H9 (cell line): ENCODE data around the gene ABCD1. TPM values are rescaled to one million over a fixed set of nuclear protein-coding genes. Genes with fewer than 3 reads are reported as not detected.
A peak's percentile ranks its signal among the peaks of the same experiment; 100 is the strongest.

ENCODE experiments used
- DNase-seq: peaks from one replicate; pipeline ENCODE4 v3.0.0-alpha.2; 2017
- H2AFZ ChIP-seq: one replicate; pipeline ENCODE4 v1.6.1; 2013; ENCODE audit warnings: mild to moderate bottlenecking, low read length, control low read depth, moderate library complexity
- H2AK5ac ChIP-seq: 2 replicates; pipeline ENCODE4 v1.6.1; 2013; ENCODE audit warnings: low read length, control low read depth, mixed read lengths; ENCODE audit not compliant: insufficient read length
- H2BK120ac ChIP-seq: one replicate; pipeline ENCODE4 v1.6.1; 2013; ENCODE audit warnings: low read depth, mild to moderate bottlenecking, low read length, control low read depth, inconsistent platforms; ENCODE audit not compliant: poor library complexity, severe bottlenecking
- H2BK12ac ChIP-seq: 2 replicates; pipeline ENCODE4 v1.6.1; 2013; ENCODE audit warnings: low read length, control low read depth, mixed read lengths, low read depth; ENCODE audit not compliant: insufficient read length
- H2BK15ac ChIP-seq: 2 replicates; pipeline ENCODE4 v1.6.1; 2013; ENCODE audit warnings: low read depth, low read length, control low read depth
- H2BK20ac ChIP-seq: one replicate; pipeline ENCODE4 v1.6.1; 2013; ENCODE audit warnings: low read depth, mild to moderate bottlenecking, low read length, control low read depth, inconsistent platforms; ENCODE audit not compliant: poor library complexity, severe bottlenecking
- H2BK5ac ChIP-seq: 2 replicates; pipeline ENCODE4 v1.6.1; 2013; ENCODE audit warnings: low read length, control low read depth, mixed read lengths; ENCODE audit not compliant: insufficient read length
- H3K14ac ChIP-seq: 2 replicates; pipeline ENCODE4 v1.6.1; 2013; ENCODE audit warnings: low read length, control low read depth; ENCODE audit not compliant: insufficient read depth
- H3K18ac ChIP-seq: 2 replicates; pipeline ENCODE4 v1.6.1; 2013; ENCODE audit warnings: low read depth, mild to moderate bottlenecking, mixed read lengths, low read length, control low read depth; ENCODE audit not compliant: insufficient read length
- H3K23ac ChIP-seq: 2 replicates; pipeline ENCODE4 v1.6.1; 2013; ENCODE audit warnings: low read length, control low read depth, mixed read lengths, low read depth; ENCODE audit not compliant: insufficient read length
- H3K23me2 ChIP-seq: 2 replicates; pipeline ENCODE4 v1.6.1; 2013; ENCODE audit warnings: low read depth, mild to moderate bottlenecking, mixed read lengths, low read length, control low read depth; ENCODE audit not compliant: insufficient read length, poor library complexity, severe bottlenecking
- H3K27ac ChIP-seq: 2 replicates; pipeline ENCODE4 v1.5.1; 2013; ENCODE audit warnings: low read length, control low read depth, mixed read lengths, low read depth; ENCODE audit not compliant: insufficient read length
- H3K27me3 ChIP-seq: 2 replicates; pipeline ENCODE4 v1.6.1; 2013; ENCODE audit warnings: low read length, control low read depth, inconsistent platforms; ENCODE audit not compliant: insufficient read depth
- H3K4ac ChIP-seq: 2 replicates; pipeline ENCODE4 v1.6.1; 2013; ENCODE audit warnings: low read depth, mild to moderate bottlenecking, control low read depth, inconsistent platforms, low read length, moderate library complexity
- H3K4me1 ChIP-seq: 2 replicates; pipeline ENCODE4 v1.6.1; 2013; ENCODE audit warnings: low read length, control low read depth, inconsistent platforms; ENCODE audit not compliant: insufficient read depth
- H3K4me2 ChIP-seq: 2 replicates; pipeline ENCODE4 v1.6.1; 2013; ENCODE audit warnings: low read length, control low read depth, mixed read lengths; ENCODE audit not compliant: insufficient read length, insufficient read depth
- H3K56ac ChIP-seq: 2 replicates; pipeline ENCODE4 v1.6.1; 2013; ENCODE audit warnings: low read depth, mild to moderate bottlenecking, mixed read lengths, low read length, control low read depth; ENCODE audit not compliant: insufficient read length
- H3K79me1 ChIP-seq: 2 replicates; pipeline ENCODE4 v1.6.1; 2013; ENCODE audit warnings: low read depth, mild to moderate bottlenecking, moderate library complexity, low read length, control low read depth, inconsistent platforms; ENCODE audit not compliant: insufficient read depth, poor library complexity, severe bottlenecking
- H3K79me2 ChIP-seq: 2 replicates; pipeline ENCODE4 v1.6.1; 2013; ENCODE audit warnings: low read length, control low read depth, inconsistent platforms; ENCODE audit not compliant: insufficient read depth
- H3K9ac ChIP-seq: 2 replicates; pipeline ENCODE4 v1.6.1; 2013; ENCODE audit warnings: low read length, control low read depth, mixed read lengths; ENCODE audit not compliant: insufficient read length; ENCODE audit errors: extremely low read depth
- H3K9me3 ChIP-seq: one replicate; pipeline ENCODE4 v1.6.1; 2013; ENCODE audit warnings: low read depth, low read length, inconsistent platforms; ENCODE audit not compliant: control insufficient read depth
- H3T11ph ChIP-seq: one replicate; pipeline ENCODE4 v1.6.1; 2013; ENCODE audit warnings: mild to moderate bottlenecking, low read length, control low read depth, inconsistent platforms
- H4K20me1 ChIP-seq: one replicate; pipeline ENCODE4 v1.6.1; 2013; ENCODE audit not compliant: control insufficient read depth, insufficient read length, insufficient read depth
- H4K5ac ChIP-seq: 2 replicates; pipeline ENCODE4 v1.6.1; 2013; ENCODE audit warnings: low read depth, mild to moderate bottlenecking, mixed read lengths, low read length, control low read depth; ENCODE audit not compliant: insufficient read length
- H4K8ac ChIP-seq: replicated peaks from 2 replicates; pipeline ENCODE4 v1.6.1; 2013; ENCODE audit warnings: low read length, control low read depth, mixed read lengths, low read depth; ENCODE audit not compliant: insufficient read length
- H4K91ac ChIP-seq: 2 replicates; pipeline ENCODE4 v1.6.1; 2013; ENCODE audit warnings: low read depth, mild to moderate bottlenecking, moderate library complexity, mixed read lengths, low read length, control low read depth; ENCODE audit not compliant: insufficient read length
- H3K27ac Mint-ChIP-seq, 3 experiments: 2 replicates in 2 of 3; 3 replicates in 1 of 3; pipeline ENCODE4 v1.8.0; 2020 to 2021; ENCODE audit warnings: mixed read lengths in 3 of 3, mild to moderate bottlenecking in 1 of 3, moderate library complexity in 1 of 3
- H3K27me3 Mint-ChIP-seq: 2 replicates; pipeline ENCODE4 v1.8.0; 2021; ENCODE audit warnings: low read depth, mild to moderate bottlenecking, moderate library complexity, mixed read lengths
- H3K36me3 Mint-ChIP-seq, 3 experiments: 2 replicates in 2 of 3; 3 replicates in 1 of 3; pipeline ENCODE4 v1.8.0; 2020 to 2021; ENCODE audit warnings: low read depth in 3 of 3, mixed read lengths in 3 of 3; ENCODE audit not compliant: insufficient read depth in 1 of 3
- H3K4me1 Mint-ChIP-seq, 2 experiments: 2 replicates each; pipeline ENCODE4 v1.8.0; 2020; ENCODE audit warnings: mixed read lengths in 2 of 2
- H3K4me3 Mint-ChIP-seq, 2 experiments: 2 replicates in 1 of 2; 3 replicates in 1 of 2; pipeline ENCODE4 v1.8.0; 2020 to 2021; ENCODE audit warnings: mild to moderate bottlenecking in 2 of 2, mixed read lengths in 2 of 2, moderate library complexity in 1 of 2
- H3K9me3 Mint-ChIP-seq, 2 experiments: 2 replicates in 1 of 2; 3 replicates in 1 of 2; pipeline ENCODE4 v1.8.0; 2020; ENCODE audit warnings: mild to moderate bottlenecking in 2 of 2, mixed read lengths in 2 of 2, moderate library complexity in 1 of 2
- CTCF ChIP-seq: fragments of 200-600 bp; sonication (generic); conservative IDR thresholded peaks from 3 replicates; pipeline ENCODE4 v1.8.0; 2021; ENCODE audit warnings: antibody characterized with exemption, mild to moderate bottlenecking
- WGBS: extraction: QIAGEN DNeasy Blood & Tissue Kit; methylation state at CpG from one replicate; pipeline ENCODE4 v1.1.7; 2013; ENCODE audit warnings: missing lambda C conversion rate, low lambda C conversion rate, mixed read lengths; ENCODE audit not compliant: insufficient read length; ENCODE audit errors: extremely low coverage; 5-methylcytosine and 5-hydroxymethylcytosine counted together
- total RNA-seq: library from RNA; stranded (reverse); gene quantifications from 2 replicates; pipeline ENCODE4 v1.2.1, GENCODE V29; 2021

The ABCD1 gene
- total RNA-seq, 1 experiment from 2014 or later = 11.1 TPM

DNA sequence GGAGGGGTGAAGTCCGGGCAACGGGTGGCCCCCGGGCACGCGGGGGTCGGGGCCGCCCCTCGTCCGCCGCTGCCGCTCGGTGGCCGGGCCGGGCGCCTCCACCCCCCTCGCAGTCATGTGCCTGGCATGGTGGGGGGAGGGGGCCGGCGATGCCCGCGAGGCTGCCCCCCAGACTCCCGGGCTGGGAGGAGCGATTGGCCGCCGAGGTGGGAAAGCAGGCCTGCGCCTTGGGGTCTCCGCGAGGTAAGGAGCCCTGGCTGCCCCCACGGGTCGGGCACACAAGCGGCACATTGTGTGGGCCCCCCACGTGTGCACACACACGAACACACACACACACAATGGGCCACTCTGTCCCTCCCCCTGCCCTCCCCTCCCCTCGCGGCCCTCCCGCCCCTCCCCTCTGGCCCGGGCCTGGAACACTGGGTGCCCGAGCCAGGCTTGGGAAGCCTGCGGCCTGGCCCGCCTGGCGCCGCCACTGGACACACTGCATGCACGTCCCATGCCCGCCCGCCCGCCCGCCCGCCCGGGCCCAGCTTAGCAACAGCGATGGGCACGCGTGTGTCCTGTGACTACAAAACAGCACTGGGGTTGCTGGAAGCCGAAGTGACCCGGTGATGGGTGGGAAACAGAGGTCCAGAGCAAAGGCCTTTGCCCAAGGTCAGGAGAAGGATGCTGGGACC, 35.6 kb upstream of the ABCD1 start:
- no peak overlapping the region for H3K14ac ChIP-seq
- Mint-ChIP-seq H3K27ac (no peak overlapping the region), H3K36me3 (peaks cover 15 to 41% (median 40%) of the 10 kb centered on the region in 3 experiments; a peak in 6 of 7 replicates), H3K4me1 (peaks cover 9 to 15% of the 10 kb centered on the region in 2 experiments), H3K27me3 (0 out of 2 replicates have a peak, but pooled peaks cover 2% of the 10 kb centered on the region), H3K4me3 (peak overlapping the region; percentile 65 to 74; a peak in 4 of 5 replicates), H3K9me3 (peaks cover 26 to 52% of the 10 kb centered on the region in 2 experiments)
- no CpG with 5 or more reads among the region's 53 CpGs for WGBS
- no peak overlapping the region for H3K23ac ChIP-seq
- H2AFZ ChIP-seq = no peak overlapping the region
- no peak for DNase-seq
- H3K79me2 ChIP-seq = no peaks in the 10 kb centered on the region; the same call in 1 of the 2 replicates
- H3K23me2 ChIP-seq = no peaks in the 10 kb centered on the region
- no peak overlapping the region for H3T11ph ChIP-seq
- no peak overlapping the region for H3K56ac ChIP-seq
- no peak overlapping the region for H3K27ac ChIP-seq
- H2BK20ac ChIP-seq = no peak overlapping the region
- H4K5ac ChIP-seq = no peak overlapping the region
- no peaks in the 10 kb centered on the region; the same call in 1 of the 2 replicates for H3K4me1 ChIP-seq
- no peak overlapping the region for H4K8ac ChIP-seq
- no peak overlapping the region for H2BK12ac ChIP-seq
- H2AK5ac ChIP-seq = no peak overlapping the region
- H4K91ac ChIP-seq = no peak overlapping the region
- no peak overlapping the region for H3K4ac ChIP-seq
- H3K18ac ChIP-seq = no peak overlapping the region
- TF ChIP-seq CTCF = no peak
- no peak overlapping the region for H2BK120ac ChIP-seq
- H4K20me1 ChIP-seq = peaks cover 5% of the 10 kb centered on the region
- no peak overlapping the region for H2BK15ac ChIP-seq
- H3K9ac ChIP-seq = no peak overlapping the region
- H3K9me3 ChIP-seq = peaks cover 6% of the 10 kb centered on the region
- peak overlapping the region; percentile 54 for H3K4me2 ChIP-seq
- no peaks in the 10 kb centered on the region for H3K27me3 ChIP-seq
- H2BK5ac ChIP-seq = no peak overlapping the region
- H3K79me1 ChIP-seq = no peaks in the 10 kb centered on the region
